Omental fat pad (tissue), 4 donors: ENCODE data around the gene SOCS4. TPM values are rescaled to one million over a fixed set of nuclear protein-coding genes. Genes with fewer than 3 reads are reported as not detected.
A peak's percentile ranks its signal among the peaks of the same experiment; 100 is the strongest.

ENCODE experiments used
- ATAC-seq: fragments of 150-250 bp; one replicate; pipeline ENCODE4 v1.9.1; 2016; ENCODE audit warnings: mild to moderate bottlenecking, moderate library complexity; ENCODE audit not compliant: low FRiP score
- DNase-seq: peaks from one replicate; pipeline ENCODE4 v3.0.0-alpha.2; 2019; ENCODE audit warnings: low spot score
- CTCF ChIP-seq, 3 donors: fragments of 450-650 bp; IDR thresholded peaks; one replicate each; pipeline ENCODE4 v1.5.1; 2016 to 2017; ENCODE audit warnings: antibody characterized with exemption in 3 of 3, mild to moderate bottlenecking in 3 of 3, moderate library complexity in 2 of 3
- total RNA-seq, 4 donors: library from RNA; depleted of rRNA; stranded (reverse); fragments of >200 nt; gene quantifications; one replicate each; pipeline ENCODE4 v1.1.0, GENCODE V29; 2016

The SOCS4 gene
- total RNA-seq, 4 donors from 2014 or later, result 15.9 to 25.5 (median 21.2) TPM

GRCh38 chr14:55051423-55052268 is 24.6 kb downstream of the SOCS4 start, which contains the start of gene MAPK1IP1L:
TSS of gene MAPK1IP1L (plus strand) at chr14:55051647. CDS start at chr14:55061684, 10,037 bp downstream.
- DNase-seq, result peak; percentile 68
- peak in 2 of 3 donors; percentile 99 to 100 for TF ChIP-seq CTCF (IDR thresholded peaks at IDR 0.05)
- peak; percentile 99 for ATAC-seq

- no peak for DNase-seq
- no peak for TF ChIP-seq CTCF (IDR thresholded peaks at IDR 0.05)
- ATAC-seq, result peak; percentile 15
These were observed 25.4 kb downstream of the SOCS4 start for GRCh38 chr14:55052269-55052930.

DNA sequence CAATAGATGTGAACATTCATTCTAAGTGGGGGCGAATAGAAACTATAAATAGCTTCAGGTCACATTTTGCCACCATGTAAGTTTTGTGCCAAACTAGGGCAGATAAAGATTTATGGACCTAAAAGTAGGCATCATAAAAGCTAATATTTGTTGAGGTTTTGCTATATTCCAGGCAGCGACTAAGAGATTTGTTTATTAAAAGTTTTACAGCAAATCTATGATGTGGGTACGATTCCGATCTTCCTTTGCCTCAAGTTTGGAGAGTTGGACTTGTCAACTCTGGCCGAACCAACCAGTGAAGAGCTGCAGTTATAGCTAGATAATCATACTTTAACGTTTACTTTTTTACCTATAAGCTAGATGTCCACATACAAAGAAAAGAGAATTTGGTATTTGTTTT is 26.0 kb downstream of the SOCS4 start:
- TF ChIP-seq CTCF (IDR thresholded peaks at IDR 0.05), result no peak
- ATAC-seq, result no peak
- DNase-seq, result no peak

- TF ChIP-seq CTCF (IDR thresholded peaks at IDR 0.05), result no peak
- ATAC-seq (no peak), DNase-seq (no peak)
These were observed 26.5 kb downstream of the SOCS4 start for GRCh38 chr14:55053500-55053899.

- no peak for DNase-seq
- no peak for TF ChIP-seq CTCF (IDR thresholded peaks at IDR 0.05)
- no peak for ATAC-seq
These were observed 27.1 kb downstream of the SOCS4 start for GRCh38 chr14:55054098-55054497.

GRCh38 chr14:55057919-55058318 is 30.9 kb downstream of the SOCS4 start:
- no peak for ATAC-seq
- DNase-seq, result no peak
- TF ChIP-seq CTCF (IDR thresholded peaks at IDR 0.05), result no peak
